Measurements from ENCODE around the gene GPR42.

DNA sequence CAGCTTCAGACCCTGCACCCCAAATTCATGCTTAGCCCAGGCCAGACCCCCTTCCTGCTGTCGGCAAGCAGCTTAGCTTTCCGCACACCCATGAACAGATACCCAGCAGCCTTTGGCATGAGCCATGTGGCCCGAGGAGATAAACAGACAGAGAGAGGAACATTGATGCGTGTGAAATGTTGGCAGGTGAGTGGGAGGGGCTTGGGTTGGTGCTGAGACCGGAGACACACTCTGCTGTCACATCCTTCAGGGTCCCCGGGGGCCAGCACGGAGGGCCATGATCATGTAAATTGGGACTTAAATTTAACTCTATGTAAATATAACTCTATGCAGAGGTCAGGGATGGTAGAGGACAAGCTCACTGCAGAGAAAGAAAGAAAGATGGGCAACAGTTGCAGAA is 40.4 kb upstream of the GPR42 start:
- TF ChIP-seq, protein P1, sequence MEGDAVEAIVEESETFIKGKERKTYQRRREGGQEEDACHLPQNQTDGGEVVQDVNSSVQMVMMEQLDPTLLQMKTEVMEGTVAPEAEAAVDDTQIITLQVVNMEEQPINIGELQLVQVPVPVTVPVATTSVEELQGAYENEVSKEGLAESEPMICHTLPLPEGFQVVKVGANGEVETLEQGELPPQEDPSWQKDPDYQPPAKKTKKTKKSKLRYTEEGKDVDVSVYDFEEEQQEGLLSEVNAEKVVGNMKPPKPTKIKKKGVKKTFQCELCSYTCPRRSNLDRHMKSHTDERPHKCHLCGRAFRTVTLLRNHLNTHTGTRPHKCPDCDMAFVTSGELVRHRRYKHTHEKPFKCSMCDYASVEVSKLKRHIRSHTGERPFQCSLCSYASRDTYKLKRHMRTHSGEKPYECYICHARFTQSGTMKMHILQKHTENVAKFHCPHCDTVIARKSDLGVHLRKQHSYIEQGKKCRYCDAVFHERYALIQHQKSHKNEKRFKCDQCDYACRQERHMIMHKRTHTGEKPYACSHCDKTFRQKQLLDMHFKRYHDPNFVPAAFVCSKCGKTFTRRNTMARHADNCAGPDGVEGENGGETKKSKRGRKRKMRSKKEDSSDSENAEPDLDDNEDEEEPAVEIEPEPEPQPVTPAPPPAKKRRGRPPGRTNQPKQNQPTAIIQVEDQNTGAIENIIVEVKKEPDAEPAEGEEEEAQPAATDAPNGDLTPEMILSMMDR (IDR thresholded peaks at IDR 0.05): no peak
- no peak for TF ChIP-seq POLR2A (IDR thresholded peaks at IDR 0.05)
